ENCODE measurements around the gene IL6ST. TPM values are rescaled to one million over a fixed set of nuclear protein-coding genes. Genes with fewer than 3 reads are reported as not detected.

Gene IL6ST
- polyA plus RNA-seq, 1 experiment = 448 TPM

GRCh38 chr5:55923177-55923771 lies 71.5 kb downstream of the IL6ST start:
- no peak for DNase-seq (ENCODE audit: low read depth, low spot score)
- no peaks in the 10 kb centered on the region for H3K9me3 ChIP-seq (ENCODE audit: control insufficient read depth, insufficient read depth, low read length)
- ChIA-PET CTCF (interaction anchor here (1.8 kb wide), 1 partner anchor 14 kb away, joined by 10 read pairs; no protein-coding TSS in a partner anchor), POLR2A (no interaction called here)
- no peak overlapping the region for H3K27ac ChIP-seq (ENCODE audit: low read depth, low read length)
- no peak overlapping the region for H3K4me3 ChIP-seq (ENCODE audit: low read depth, low read length)
- H3K27me3 ChIP-seq (ENCODE audit: control insufficient read depth, insufficient read depth, low read length) = no peaks in the 10 kb centered on the region
- TF ChIP-seq CTCF (IDR thresholded peaks at IDR 0.05; ENCODE audit: low read depth, low read length) = no peak

GRCh38 chr5:55921617-55922016 lies 73.1 kb downstream of the IL6ST start:
- CTCF ChIA-PET = interaction anchor here (0.8 kb wide), 1 partner anchor 9 kb away, joined by 3 read pairs; no protein-coding TSS in a partner anchor
- H3K27ac ChIP-seq (ENCODE audit: low read depth, low read length) = no peak overlapping the region
- POLR2A ChIA-PET = no interaction called here
- no peak for DNase-seq (ENCODE audit: low read depth, low spot score)
- no peak for TF ChIP-seq CTCF (IDR thresholded peaks at IDR 0.05; ENCODE audit: low read depth, low read length)
- H3K4me3 ChIP-seq (ENCODE audit: low read depth, low read length) = no peak overlapping the region
- no peaks in the 10 kb centered on the region for H3K9me3 ChIP-seq (ENCODE audit: control insufficient read depth, insufficient read depth, low read length)
- H3K27me3 ChIP-seq (ENCODE audit: control insufficient read depth, insufficient read depth, low read length) = no peaks in the 10 kb centered on the region

- DNase-seq (ENCODE audit: low read depth, low spot score) = no peak
- H3K27me3 ChIP-seq (ENCODE audit: control insufficient read depth, insufficient read depth, low read length) = no peaks in the 10 kb centered on the region
- H3K27ac ChIP-seq (ENCODE audit: low read depth, low read length) = no peak overlapping the region
- no peaks in the 10 kb centered on the region for H3K9me3 ChIP-seq (ENCODE audit: control insufficient read depth, insufficient read depth, low read length)
- TF ChIP-seq CTCF (IDR thresholded peaks at IDR 0.05; ENCODE audit: low read depth, low read length) = peak; percentile 54
- ChIA-PET CTCF (interaction anchor here (0.5 to 1.5 kb wide), 5 partner anchors 10 to 229 kb away, joined by 3 to 6 read pairs (median 4); no protein-coding TSS in a partner anchor), POLR2A (no interaction called here)
- no peak overlapping the region for H3K4me3 ChIP-seq (ENCODE audit: low read depth, low read length)
Observed at GRCh38 chr5:55920784-55921183, 74.0 kb downstream of the IL6ST start.

- no peak for DNase-seq (ENCODE audit: low read depth, low spot score)
- CTCF ChIA-PET = interaction anchor here (1.5 kb wide), 1 partner anchor 228 kb away, joined by 6 read pairs; no protein-coding TSS in a partner anchor
- no peak for TF ChIP-seq CTCF (IDR thresholded peaks at IDR 0.05; ENCODE audit: low read depth, low read length)
- no peaks in the 10 kb centered on the region for H3K9me3 ChIP-seq (ENCODE audit: control insufficient read depth, insufficient read depth, low read length)
- H3K4me3 ChIP-seq (ENCODE audit: low read depth, low read length) = no peak overlapping the region
- H3K27me3 ChIP-seq (ENCODE audit: control insufficient read depth, insufficient read depth, low read length) = no peaks in the 10 kb centered on the region
- no peak overlapping the region for H3K27ac ChIP-seq (ENCODE audit: low read depth, low read length)
- POLR2A ChIA-PET = no interaction called here
Observed at GRCh38 chr5:55919625-55920024, 75.1 kb downstream of the IL6ST start.

- no peak overlapping the region for H3K27ac ChIP-seq (ENCODE audit: low read depth, low read length)
Observed at GRCh38 chr5:55918087-55919035, 76.4 kb downstream of the IL6ST start.

More at GRCh38 chr5:55918087-55919035, 76.4 kb downstream of the IL6ST start:
- Histone ChIP-seq H3K4me3 (ENCODE audit: low read depth, low read length) (no peak overlapping the region), H3K27me3 (ENCODE audit: control insufficient read depth, insufficient read depth, low read length) (no peaks in the 10 kb centered on the region), H3K9me3 (ENCODE audit: control insufficient read depth, insufficient read depth, low read length) (no peaks in the 10 kb centered on the region)
- CTCF ChIA-PET = no interaction called here
- no peak for TF ChIP-seq CTCF (IDR thresholded peaks at IDR 0.05; ENCODE audit: low read depth, low read length)
- POLR2A ChIA-PET = no interaction called here
- no peak for DNase-seq (ENCODE audit: low read depth, low spot score)
